ENCODE results near the gene ADORA1.

ADORA1 gene

GRCh38 chr1:203185061-203185461 lies 57.5 kb downstream of the ADORA1 start:
- Histone ChIP-seq H3K9me2 (replicated peaks; ENCODE audit: insufficient read depth, low read length) (no peaks in the 10 kb centered on the region), H3K4me2 (ENCODE audit: low read depth, low read length) (no peak overlapping the region), H3K4me3 (ENCODE audit: low read length) (no peak overlapping the region), H3K9ac (ENCODE audit: low read length) (no peak overlapping the region), H3K4me1 (ENCODE audit: low read length) (peaks cover 4% of the 10 kb centered on the region; the same call in 1 of the 2 replicates), H3K79me2 (ENCODE audit: low read length) (no peaks in the 10 kb centered on the region), H3K9me3 (replicated peaks; ENCODE audit: insufficient read depth, low read length) (no peaks in the 10 kb centered on the region), H2AFZ (ENCODE audit: low read length) (no peak overlapping the region), H3K27me3 (replicated peaks; ENCODE audit: insufficient read depth, low read length) (no peaks in the 10 kb centered on the region), H3K36me3 (replicated peaks; ENCODE audit: insufficient read depth, low read length) (no peaks in the 10 kb centered on the region), H3K27ac (ENCODE audit: low read length) (no peak overlapping the region), H3F3A (ENCODE audit: insufficient read depth, low read length) (no peaks in the 10 kb centered on the region), H4K20me1 (ENCODE audit: insufficient read depth, low read length) (no peaks in the 10 kb centered on the region)
- TF ChIP-seq EZH2 (optimal IDR thresholded peaks at IDR 0.05; ENCODE audit: low read depth, low read length) = no peak
- DNase-seq = no peak

GRCh38 chr1:203185585-203185984 lies 58.1 kb downstream of the ADORA1 start:
- Histone ChIP-seq H3K9me3 (replicated peaks; ENCODE audit: insufficient read depth, low read length) (no peaks in the 10 kb centered on the region), H3K27ac (ENCODE audit: low read length) (no peak overlapping the region), H3K9ac (ENCODE audit: low read length) (no peak overlapping the region), H3K4me1 (ENCODE audit: low read length) (peaks cover 4% of the 10 kb centered on the region; the same call in 1 of the 2 replicates), H2AFZ (ENCODE audit: low read length) (no peak overlapping the region), H3K79me2 (ENCODE audit: low read length) (no peaks in the 10 kb centered on the region), H4K20me1 (ENCODE audit: insufficient read depth, low read length) (no peaks in the 10 kb centered on the region), H3F3A (ENCODE audit: insufficient read depth, low read length) (no peaks in the 10 kb centered on the region), H3K9me2 (replicated peaks; ENCODE audit: insufficient read depth, low read length) (no peaks in the 10 kb centered on the region), H3K36me3 (replicated peaks; ENCODE audit: insufficient read depth, low read length) (no peaks in the 10 kb centered on the region), H3K4me3 (ENCODE audit: low read length) (no peak overlapping the region), H3K27me3 (replicated peaks; ENCODE audit: insufficient read depth, low read length) (no peaks in the 10 kb centered on the region), H3K4me2 (ENCODE audit: low read depth, low read length) (no peak overlapping the region)
- TF ChIP-seq EZH2phosphoT487 (IDR thresholded peaks at IDR 0.05; ENCODE audit: low read length) (no peak), CTCF (IDR thresholded peaks at IDR 0.05; ENCODE audit: low read length) (no peak), EZH2 (optimal IDR thresholded peaks at IDR 0.05; ENCODE audit: low read depth, low read length) (no peak)
- DNase-seq = no peak

GRCh38 chr1:203186091-203186445 lies 58.5 kb downstream of the ADORA1 start:
- H3K9me2 ChIP-seq (replicated peaks; ENCODE audit: insufficient read depth, low read length) = no peaks in the 10 kb centered on the region
- H3K36me3 ChIP-seq (replicated peaks; ENCODE audit: insufficient read depth, low read length) = no peaks in the 10 kb centered on the region
- H2AFZ ChIP-seq (ENCODE audit: low read length) = no peak overlapping the region
- H3K4me2 ChIP-seq (ENCODE audit: low read depth, low read length) = no peak overlapping the region
- H4K20me1 ChIP-seq (ENCODE audit: insufficient read depth, low read length) = no peaks in the 10 kb centered on the region
- no peaks in the 10 kb centered on the region for H3F3A ChIP-seq (ENCODE audit: insufficient read depth, low read length)
- H3K79me2 ChIP-seq (ENCODE audit: low read length) = no peaks in the 10 kb centered on the region
- H3K4me1 ChIP-seq (ENCODE audit: low read length) = no peaks in the 10 kb centered on the region
- H3K9me3 ChIP-seq (replicated peaks; ENCODE audit: insufficient read depth, low read length) = no peaks in the 10 kb centered on the region
- TF ChIP-seq EZH2phosphoT487 (IDR thresholded peaks at IDR 0.05; ENCODE audit: low read length) (no peak), EZH2 (optimal IDR thresholded peaks at IDR 0.05; ENCODE audit: low read depth, low read length) (no peak), CTCF (IDR thresholded peaks at IDR 0.05; ENCODE audit: low read length) (no peak)
- DNase-seq = no peak
- no peak overlapping the region for H3K9ac ChIP-seq (ENCODE audit: low read length)
- no peaks in the 10 kb centered on the region for H3K27me3 ChIP-seq (replicated peaks; ENCODE audit: insufficient read depth, low read length)
- H3K4me3 ChIP-seq (ENCODE audit: low read length) = no peak overlapping the region
- no peak overlapping the region for H3K27ac ChIP-seq (ENCODE audit: low read length)

GRCh38 chr1:203186446-203187303 lies 59.1 kb downstream of the ADORA1 start, which contains the start of gene CHI3L1:
TSS of gene CHI3L1 (minus strand) at chr1:203186704. CDS start at chr1:203186623, 81 bp downstream.
- Histone ChIP-seq H3K36me3 (replicated peaks; ENCODE audit: insufficient read depth, low read length) (no peaks in the 10 kb centered on the region), H3K4me3 (ENCODE audit: low read length) (no peak within 1 kb of the TSS), H3K9me2 (replicated peaks; ENCODE audit: insufficient read depth, low read length) (no peaks in the 10 kb centered on the region), H3K79me2 (ENCODE audit: low read length) (no peaks in the 10 kb centered on the region), H3K27ac (ENCODE audit: low read length) (no peak within 1 kb of the TSS), H3K4me1 (ENCODE audit: low read length) (no peaks in the 10 kb centered on the region), H3K27me3 (replicated peaks; ENCODE audit: insufficient read depth, low read length) (no peaks in the 10 kb centered on the region), H3F3A (ENCODE audit: insufficient read depth, low read length) (no peaks in the 10 kb centered on the region), H3K4me2 (ENCODE audit: low read depth, low read length) (no peak within 1 kb of the TSS), H3K9ac (ENCODE audit: low read length) (no peak within 1 kb of the TSS), H2AFZ (ENCODE audit: low read length) (no peak within 1 kb of the TSS), H4K20me1 (ENCODE audit: insufficient read depth, low read length) (no peaks in the 10 kb centered on the region), H3K9me3 (replicated peaks; ENCODE audit: insufficient read depth, low read length) (no peaks in the 10 kb centered on the region)
- TF ChIP-seq EZH2phosphoT487 (IDR thresholded peaks at IDR 0.05; ENCODE audit: low read length) (no peak), CTCF (IDR thresholded peaks at IDR 0.05; ENCODE audit: low read length) (no peak), EZH2 (optimal IDR thresholded peaks at IDR 0.05; ENCODE audit: low read depth, low read length) (no peak)
- no peak for DNase-seq

Measured in MM.1S (cell line).